ENCODE measurements around the gene HM13. TPM values are rescaled to one million over a fixed set of nuclear protein-coding genes. Genes with fewer than 3 reads are reported as not detected.

HM13 gene
- total RNA-seq, 2 experiments from 2014 or later = 51.3 to 148 TPM

DNA sequence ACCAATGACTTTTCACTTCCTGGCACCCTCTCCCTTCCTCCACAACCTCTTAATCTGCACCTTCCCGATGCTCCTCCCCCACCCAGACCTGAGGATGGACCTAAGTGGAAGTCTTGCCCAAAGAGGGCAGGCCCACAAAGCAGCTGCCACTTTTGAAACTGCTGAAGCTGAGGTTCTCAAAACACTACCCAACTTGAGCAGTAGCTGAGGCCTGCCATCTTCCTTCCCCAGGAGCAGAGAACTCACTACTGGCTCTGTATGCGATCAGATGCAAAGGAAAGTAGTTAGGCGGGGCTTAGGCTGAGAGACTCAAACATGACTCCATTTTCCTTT lies 1.5 kb downstream of the HM13 start:
- Histone ChIP-seq H3K9me2 (ENCODE audit: insufficient read depth, low read length) (no peaks in the 10 kb centered on the region), H3K9me3 (ENCODE audit: low read length) (no peaks in the 10 kb centered on the region), H3K4me1 (ENCODE audit: insufficient read depth, low read length, poor library complexity, severe bottlenecking) (peaks cover 16% of the 10 kb centered on the region), H3K4me3 (ENCODE audit: low read depth, low read length, poor library complexity, severe bottlenecking) (peak overlapping the region; percentile 89), H3K79me2 (ENCODE audit: insufficient read depth, low read depth, low read length) (peaks cover 50% of the 10 kb centered on the region), H3K36me3 (ENCODE audit: insufficient read depth, low read length) (peaks cover 27% of the 10 kb centered on the region; the same call in 1 of the 2 replicates), H4K20me1 (ENCODE audit: insufficient read depth, low read length) (no peaks in the 10 kb centered on the region), H3K4me2 (ENCODE audit: low read length) (peak overlapping the region; percentile 99), H3K27ac (ENCODE audit: low read depth, low read length, poor library complexity, severe bottlenecking) (no peak overlapping the region), H2AFZ (ENCODE audit: low read length) (no peak overlapping the region)
- peak; percentile 6 for DNase-seq (ENCODE audit: low spot score)
- ChIA-PET CTCF (ENCODE audit: unreplicated experiment) (no interaction called here), POLR2A (interaction anchor here (0.9 to 1.3 kb wide), 2 partner anchors 15 to 35 kb away, joined by 3 read pairs; no protein-coding TSS in a partner anchor)
- BruUV-seq (replicated peaks) = no TSS peak
- TF ChIP-seq EZH2phosphoT487 (IDR thresholded peaks at IDR 0.05; ENCODE audit: borderline replicate concordance, low read depth, low read length) = no peak
- TF ChIP-seq, protein P1, sequence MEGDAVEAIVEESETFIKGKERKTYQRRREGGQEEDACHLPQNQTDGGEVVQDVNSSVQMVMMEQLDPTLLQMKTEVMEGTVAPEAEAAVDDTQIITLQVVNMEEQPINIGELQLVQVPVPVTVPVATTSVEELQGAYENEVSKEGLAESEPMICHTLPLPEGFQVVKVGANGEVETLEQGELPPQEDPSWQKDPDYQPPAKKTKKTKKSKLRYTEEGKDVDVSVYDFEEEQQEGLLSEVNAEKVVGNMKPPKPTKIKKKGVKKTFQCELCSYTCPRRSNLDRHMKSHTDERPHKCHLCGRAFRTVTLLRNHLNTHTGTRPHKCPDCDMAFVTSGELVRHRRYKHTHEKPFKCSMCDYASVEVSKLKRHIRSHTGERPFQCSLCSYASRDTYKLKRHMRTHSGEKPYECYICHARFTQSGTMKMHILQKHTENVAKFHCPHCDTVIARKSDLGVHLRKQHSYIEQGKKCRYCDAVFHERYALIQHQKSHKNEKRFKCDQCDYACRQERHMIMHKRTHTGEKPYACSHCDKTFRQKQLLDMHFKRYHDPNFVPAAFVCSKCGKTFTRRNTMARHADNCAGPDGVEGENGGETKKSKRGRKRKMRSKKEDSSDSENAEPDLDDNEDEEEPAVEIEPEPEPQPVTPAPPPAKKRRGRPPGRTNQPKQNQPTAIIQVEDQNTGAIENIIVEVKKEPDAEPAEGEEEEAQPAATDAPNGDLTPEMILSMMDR (conservative IDR thresholded peaks at IDR 0.05; ENCODE audit: low read length) = no peak
- intact Hi-C loops (cut with micrococcal nuclease; ENCODE audit: unreplicated experiment) = no loop called here

DNA sequence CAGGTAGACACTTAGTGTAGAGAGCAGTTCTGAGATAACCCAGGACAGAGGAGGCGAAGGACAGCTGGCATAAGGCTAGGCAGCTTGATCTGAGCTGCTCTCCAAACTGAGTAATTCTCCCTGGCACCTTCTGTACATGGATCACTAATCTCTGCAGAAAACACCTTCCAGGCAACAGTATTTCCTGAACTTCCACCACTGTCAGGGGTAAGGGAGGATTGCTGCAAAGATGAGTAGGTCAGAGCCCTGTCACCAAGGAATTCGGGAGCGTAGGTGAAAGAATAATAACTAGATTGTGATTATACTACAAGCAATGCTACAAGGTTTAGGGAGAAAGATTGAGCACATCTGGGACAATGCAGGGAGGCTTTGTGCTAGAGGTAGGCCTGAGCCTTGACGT lies 1.9 kb downstream of the HM13 start:
- TF ChIP-seq EZH2phosphoT487 (IDR thresholded peaks at IDR 0.05; ENCODE audit: borderline replicate concordance, low read depth, low read length) = no peak
- TF ChIP-seq, protein P1 (conservative IDR thresholded peaks at IDR 0.05; ENCODE audit: low read length) = no peak
- no peaks in the 10 kb centered on the region for H3K9me3 ChIP-seq (ENCODE audit: low read length)
- H3K4me1 ChIP-seq (ENCODE audit: insufficient read depth, low read length, poor library complexity, severe bottlenecking) = peaks cover 16% of the 10 kb centered on the region
- H3K27ac ChIP-seq (ENCODE audit: low read depth, low read length, poor library complexity, severe bottlenecking) = no peak overlapping the region
- H3K36me3 ChIP-seq (ENCODE audit: insufficient read depth, low read length) = peaks cover 31% of the 10 kb centered on the region
- ChIA-PET CTCF (ENCODE audit: unreplicated experiment) (no interaction called here), POLR2A (interaction anchor here (0.9 to 1.3 kb wide), 2 partner anchors 15 to 35 kb away, joined by 3 read pairs; no protein-coding TSS in a partner anchor)
- peak overlapping the region; percentile 99 for H3K4me2 ChIP-seq (ENCODE audit: low read length)
- BruUV-seq (replicated peaks) = TSS peak; percentile 72
- peaks cover 50% of the 10 kb centered on the region for H3K79me2 ChIP-seq (ENCODE audit: insufficient read depth, low read depth, low read length)
- intact Hi-C loops (cut with micrococcal nuclease; ENCODE audit: unreplicated experiment) = no loop called here
- H3K4me3 ChIP-seq (ENCODE audit: low read depth, low read length, poor library complexity, severe bottlenecking) = peak overlapping the region; percentile 89
- H4K20me1 ChIP-seq (ENCODE audit: insufficient read depth, low read length) = no peaks in the 10 kb centered on the region
- no peak for DNase-seq (ENCODE audit: low spot score)
- no peak overlapping the region for H2AFZ ChIP-seq (ENCODE audit: low read length)
- no peaks in the 10 kb centered on the region for H3K9me2 ChIP-seq (ENCODE audit: insufficient read depth, low read length)

GRCh38 chr20:31516651-31517050 lies 2.4 kb downstream of the HM13 start:
- POLR2A ChIA-PET = interaction anchor here (1.3 kb wide), 1 partner anchor 35 kb away, joined by 3 read pairs; no protein-coding TSS in a partner anchor
- H2AFZ ChIP-seq (ENCODE audit: low read length) = no peak overlapping the region
- no peak for DNase-seq (ENCODE audit: low spot score)

More at GRCh38 chr20:31516651-31517050, 2.4 kb downstream of the HM13 start:
- BruUV-seq (replicated peaks) = no TSS peak
- Histone ChIP-seq H3K4me3 (ENCODE audit: low read depth, low read length, poor library complexity, severe bottlenecking) (no peak overlapping the region), H4K20me1 (ENCODE audit: insufficient read depth, low read length) (no peaks in the 10 kb centered on the region), H3K9me3 (ENCODE audit: low read length) (no peaks in the 10 kb centered on the region), H3K4me1 (ENCODE audit: insufficient read depth, low read length, poor library complexity, severe bottlenecking) (peaks cover 16% of the 10 kb centered on the region), H3K9me2 (ENCODE audit: insufficient read depth, low read length) (no peaks in the 10 kb centered on the region), H3K4me2 (ENCODE audit: low read length) (peak overlapping the region; percentile 99; the same call in 1 of the 2 replicates), H3K79me2 (ENCODE audit: insufficient read depth, low read depth, low read length) (peaks cover 51% of the 10 kb centered on the region), H3K27ac (ENCODE audit: low read depth, low read length, poor library complexity, severe bottlenecking) (no peak overlapping the region), H3K36me3 (ENCODE audit: insufficient read depth, low read length) (peaks cover 34% of the 10 kb centered on the region)
- TF ChIP-seq EZH2phosphoT487 (IDR thresholded peaks at IDR 0.05; ENCODE audit: borderline replicate concordance, low read depth, low read length) = no peak
- TF ChIP-seq, protein P1 (conservative IDR thresholded peaks at IDR 0.05; ENCODE audit: low read length) = no peak
- intact Hi-C loops (cut with micrococcal nuclease; ENCODE audit: unreplicated experiment) = no loop called here
- CTCF ChIA-PET (ENCODE audit: unreplicated experiment) = no interaction called here
